K562 (cell line): Measurements from ENCODE around the gene RALGAPB. TPM values are rescaled to one million over a fixed set of nuclear protein-coding genes. Genes with fewer than 3 reads are reported as not detected.

Source experiments
- ATAC-seq: fragments of 200-7000 bp; cut with Tn5 transposase; 3 replicates; pipeline ENCODE4 v1.9.1; 2020; ENCODE audit warnings: moderate library complexity
- BruUV-seq: library from RNA; stranded (reverse); fragments of 400-500 nt; replicated peaks from 2 replicates; lab custom pipeline; 2021; lab: Mats Ljungman, UMichigan
- CTCF ChIA-PET: fragments of 300-600 bp; formaldehyde crosslinking; extraction: SDS; loops from one replicate; lab custom pipeline; 2021; ENCODE audit warnings: low intra/inter-chr PET ratio; lab: Yijun Ruan, JAX
- POLR2A ChIA-PET: fragments of 300-600, 350-650 bp; sonication (Branson Sonifier 250); formaldehyde crosslinking; extraction: SDS; loops from one replicate; lab custom pipeline; 2021; ENCODE audit warnings: antibody characterized with exemption, inconsistent platforms; lab: Yijun Ruan, JAX
- DNase-seq, 4 experiments: peaks; one replicate each; pipeline versions ENCODE4 v3.0.0 to v3.0.0-alpha.2; 2011 to 2018; ENCODE audit warnings: low spot score in 3 of 4, mixed read lengths in 3 of 4; ENCODE audit errors: extremely low read depth in 1 of 4
- FAIRE-seq: peaks from 2 replicates; lab custom pipeline; 2011; peaks lifted over from hg19 to GRCh38; lab: Jason Lieb, UNC
- H2AFZ ChIP-seq: 2 replicates; pipeline ENCODE4 v1.6.0; 2011; ENCODE audit warnings: low read depth, low read length, control low read depth, inconsistent platforms
- H3K27ac ChIP-seq: fragments of 200-600 bp; 3 replicates; pipeline ENCODE4 v1.8.0; 2011; ENCODE audit warnings: low read depth, mild to moderate bottlenecking, control low read depth, inconsistent platforms, low read length, moderate library complexity, mixed read lengths; ENCODE audit errors: extremely low read depth
- H3K27me3 ChIP-seq, 2 experiments: fragments of 300-600 bp in 1 of 2; 2 replicates in 1 of 2; 3 replicates in 1 of 2; pipeline versions ENCODE4 v1.6.0 to v1.8.0; 2011; ENCODE audit warnings: inconsistent platforms in 2 of 2, low read length in 2 of 2, mild to moderate bottlenecking in 1 of 2, mixed read lengths in 1 of 2, moderate library complexity in 1 of 2; ENCODE audit not compliant: control insufficient read depth in 2 of 2, insufficient read depth in 2 of 2
- H3K36me3 ChIP-seq: fragments of 300-600 bp; 3 replicates; pipeline ENCODE4 v1.8.0; 2011; ENCODE audit warnings: mild to moderate bottlenecking, low read length, inconsistent platforms; ENCODE audit not compliant: control insufficient read depth, insufficient read depth
- H3K4me1 ChIP-seq, 2 experiments: fragments of 200-600 bp in 1 of 2; replicated peaks in 1 of 2; 2 replicates in 1 of 2; 3 replicates in 1 of 2; pipeline versions ENCODE4 v1.5.1 to v1.8.0; 2011; ENCODE audit warnings: inconsistent platforms in 2 of 2, low read length in 2 of 2, mild to moderate bottlenecking in 1 of 2, mixed read lengths in 1 of 2, moderate library complexity in 1 of 2; ENCODE audit not compliant: control insufficient read depth in 2 of 2, insufficient read depth in 2 of 2
- H3K4me2 ChIP-seq: 2 replicates; pipeline ENCODE4 v1.6.1; 2011; ENCODE audit warnings: low read length, control low read depth, inconsistent platforms, mixed read lengths; ENCODE audit not compliant: insufficient read depth
- H3K4me3 ChIP-seq: fragments of 200-600 bp; sonication (generic), shearing (Covaris generic); 2 replicates; pipeline ENCODE4 v1.5.1; 2016; ENCODE audit warnings: control low read depth, inconsistent platforms
- H3K79me2 ChIP-seq: fragments of 200-600 bp; 3 replicates; pipeline ENCODE4 v1.8.0; 2011; ENCODE audit warnings: low read length, inconsistent platforms; ENCODE audit not compliant: control insufficient read depth, insufficient read depth
- H3K9ac ChIP-seq, 2 experiments: 2 replicates each; pipeline versions ENCODE4 v1.6.0 to v1.6.1; 2011; ENCODE audit warnings: low read depth in 2 of 2, low read length in 2 of 2, control low read depth in 1 of 2, inconsistent platforms in 1 of 2, mild to moderate bottlenecking in 1 of 2, mixed read lengths in 1 of 2; ENCODE audit not compliant: insufficient read depth in 1 of 2
- H3K9me1 ChIP-seq: one replicate; pipeline ENCODE4 v1.6.0; 2011; ENCODE audit warnings: inconsistent platforms, mild to moderate bottlenecking, low read length, moderate library complexity; ENCODE audit not compliant: control insufficient read depth, insufficient read depth
- H3K9me3 ChIP-seq: replicated peaks from 2 replicates; pipeline ENCODE4 v1.5.1; 2011; ENCODE audit warnings: low read depth, low read length, inconsistent platforms; ENCODE audit not compliant: control insufficient read depth, insufficient read depth
- H4K20me1 ChIP-seq: replicated peaks from 2 replicates; pipeline ENCODE4 v1.6.1; 2011; ENCODE audit warnings: low read length, inconsistent platforms, mixed read lengths; ENCODE audit not compliant: control insufficient read depth, insufficient read depth
- ASH1L ChIP-seq: fragments of 450-650 bp; IDR thresholded peaks from 2 replicates; pipeline ENCODE4 v1.6.1; 2018; ENCODE audit warnings: borderline replicate concordance, mild to moderate bottlenecking, low read depth; ENCODE audit not compliant: partially characterized antibody
- EP300 ChIP-seq: IDR thresholded peaks from 2 replicates; pipeline ENCODE4 v1.6.1; 2012; ENCODE audit warnings: low read length, improper control_type of control experiment
- HDAC2 ChIP-seq: fragments of 450-650 bp; IDR thresholded peaks from 2 replicates; pipeline ENCODE4 v1.6.1; 2016; ENCODE audit warnings: mild to moderate bottlenecking
- HDAC6 ChIP-seq: IDR thresholded peaks from 2 replicates; pipeline ENCODE4 v1.6.1; 2012; ENCODE audit warnings: low read depth, mild to moderate bottlenecking, control low read depth, inconsistent platforms, low read length, moderate library complexity
- MAFF ChIP-seq: IDR thresholded peaks from 2 replicates; pipeline ENCODE4 v1.6.1; 2012; ENCODE audit warnings: low read length, improper control_type of control experiment
- MNT ChIP-seq, 2 experiments: fragments of 450-650 bp; conservative IDR thresholded peaks; 2 replicates each; pipeline ENCODE4 v1.6.1; 2017; ENCODE audit warnings: mild to moderate bottlenecking in 2 of 2, moderate library complexity in 2 of 2
- NEUROD1 ChIP-seq: fragments of 150-350 bp; IDR thresholded peaks from 2 replicates; pipeline ENCODE4 v1.6.1; 2014; ENCODE audit warnings: borderline replicate concordance, low read length, low read depth; ENCODE audit not compliant: partially characterized antibody
- PCBP1 ChIP-seq: fragments of 200-400 bp; formaldehyde crosslinking; IDR thresholded peaks from 2 replicates; pipeline ENCODE4 v1.6.1; 2018; ENCODE audit warnings: mild to moderate bottlenecking, low read depth, low read length; ENCODE audit not compliant: poor library complexity, severe bottlenecking
- PHF8 ChIP-seq: fragments of 200-600 bp; sonication (generic); IDR thresholded peaks from 2 replicates; pipeline ENCODE4 v1.6.1; 2012; ENCODE audit warnings: mixed run types, mild to moderate bottlenecking, inconsistent platforms, low read length, moderate library complexity, borderline replicate concordance
- SNRNP70 ChIP-seq: fragments of 200-400 bp; formaldehyde crosslinking; optimal IDR thresholded peaks from 2 replicates; pipeline ENCODE3; 2017; ENCODE audit warnings: low read depth, low read length
- XRCC3 ChIP-seq: fragments of 450-650 bp; IDR thresholded peaks from 2 replicates; pipeline ENCODE4 v1.6.1; 2017; ENCODE audit warnings: mild to moderate bottlenecking, moderate library complexity
- ZBTB2 ChIP-seq: fragments of 450-650 bp; IDR thresholded peaks from 2 replicates; pipeline ENCODE4 v1.6.1; 2016; ENCODE audit warnings: antibody characterized with exemption
- ZNF133 ChIP-seq: fragments of 250-450 bp; sonication (Bioruptor Pico); IDR thresholded peaks from 2 replicates; pipeline ENCODE4 v1.4.0; 2020; ENCODE audit warnings: mild to moderate bottlenecking
- ZNF239 ChIP-seq: fragments of 250-450 bp; sonication (Bioruptor Pico); IDR thresholded peaks from 2 replicates; pipeline ENCODE4 v1.4.0; 2020; ENCODE audit warnings: mild to moderate bottlenecking
- WGBS: fragments of 100-300 bp; shearing (Covaris generic); methylation state at CpG from one replicate; pipeline ENCODE4 v1.1.6; 2016; ENCODE audit warnings: low coverage, mixed read lengths; ENCODE audit not compliant: insufficient coverage; ENCODE audit errors: missing lambda C conversion rate; 5-methylcytosine and 5-hydroxymethylcytosine counted together
- in situ Hi-C: fragments of 300-500 bp; cut with MboI; formaldehyde crosslinking; loops from 4 replicates; pipeline ENCODE4 v1.15.0; 2018; ENCODE audit warnings: inconsistent platforms, mixed read lengths
- intact Hi-C: fragments of 100-400 bp; cut with micrococcal nuclease; formaldehyde crosslinking; loops from 2 replicates; pipeline ENCODE4 v1.14.2; 2022
- polyA plus RNA-seq, 8 experiments: library from polyadenylated mRNA; depleted of rRNA in 4 of 8; stranded (reverse) in 5 of 8; unstranded in 3 of 8; fragments of >200 nt; fragmentation: Nextera tagmentation in 2 of 8; fragmentation: Illumina TruSeq in 1 of 8; extraction: Ambion mirVana in 2 of 8; extraction: Trizol in 1 of 8; gene quantifications; 2 replicates each; pipeline versions ENCODE4 v1.2.1 to v1.2.3, GENCODE V29; 2011 to 2014; ENCODE audit warnings: inconsistent platforms in 1 of 8, missing spikeins in 1 of 8
- total RNA-seq, 7 experiments: library from RNA; depleted of rRNA in 6 of 7; stranded (reverse); fragments of >200 nt in 6 of 7; fragmentation: Illumina TruSeq in 2 of 7; extraction: Trizol in 2 of 7; gene quantifications; 2 replicates each; pipeline versions ENCODE4 v1.2.1 to v1.2.3, GENCODE V29; 2011 to 2021; ENCODE audit warnings: low replicate concordance in 1 of 7

Gene RALGAPB
- total and polyA plus RNA-seq, 9 of the 15 experiments (the other 6 are each of a cell fraction or from before 2014, with no cell fraction given) = 4.3 to 25.6 (median 13.6) TPM

- TF ChIP-seq HDAC6 = no peak
- no peak for TF ChIP-seq HDAC2
- TF ChIP-seq MAFF = no peak
- no peak for TF ChIP-seq EP300
- no peak for TF ChIP-seq NEUROD1
Observed at GRCh38 chr20:38558596-38559360, 86.1 kb downstream of the RALGAPB start (continued).

GRCh38 chr20:38559764-38560163, 87.1 kb downstream of the RALGAPB start:
- Histone ChIP-seq H3K4me2 (no peak overlapping the region), H3K4me3 (no peak overlapping the region), H3K9me1 (no peaks in the 10 kb centered on the region), H3K9me3 (no peaks in the 10 kb centered on the region), H2AFZ (no peak overlapping the region), H4K20me1 (no peaks in the 10 kb centered on the region), H3K79me2 (no peaks in the 10 kb centered on the region), H3K36me3 (peaks cover 53% of the 10 kb centered on the region), H3K9ac (no peak overlapping the region), H3K4me1 (peaks cover 11 to 18% of the 10 kb centered on the region in 2 experiments; a peak in 4 of 5 replicates), H3K27ac (no peak overlapping the region), H3K27me3 (no peaks in the 10 kb centered on the region)
- ChIA-PET CTCF (no interaction called here), POLR2A (interaction anchor here (0.7 kb wide), 1 partner anchor 32 kb away, joined by 3 read pairs; no protein-coding TSS in a partner anchor)
- ATAC-seq (no peak), FAIRE-seq (no peak), DNase-seq (no peak)
- in situ Hi-C loops = no loop called here
- 97% methylated on average over 3 of the region's 3 CpGs for WGBS
- no TSS peak for BruUV-seq
- no peak for TF ChIP-seq ZNF239 (CRISPR knock-in tag)
- no peak for TF ChIP-seq ZNF133 (CRISPR knock-in tag)
- no peak for TF ChIP-seq SNRNP70
- TF ChIP-seq MNT (conservative IDR thresholded peaks at IDR 0.05) = no peak
- TF ChIP-seq ZBTB2 = no peak
- no peak for TF ChIP-seq PCBP1
- no peak for TF ChIP-seq ASH1L
- TF ChIP-seq XRCC3 = no peak
- TF ChIP-seq PHF8 = no peak
- intact Hi-C loops = no loop called here
